HepG2 (cell line): ENCODE data around the gene ZNF581. TPM values are rescaled to one million over a fixed set of nuclear protein-coding genes. Genes with fewer than 3 reads are reported as not detected.

Experiments used
- ASH2L ChIP-seq: fragments of 300-600, 200-600 bp; sonication (generic); IDR thresholded peaks from 2 replicates; pipeline ENCODE4 v1.7.0; 2017; ENCODE audit warnings: low read depth, mild to moderate bottlenecking, moderate library complexity, mixed read lengths, low read length; ENCODE audit not compliant: insufficient read length
- GABPA ChIP-seq, 2 experiments: IDR thresholded peaks; 2 replicates each; pipeline ENCODE4 v1.6.1; 2011 to 2016; ENCODE audit warnings: low read depth in 2 of 2, low read length in 1 of 2, missing biosample characterization in 1 of 2, missing genetic modification characterization in 1 of 2
- GZF1 ChIP-seq: sonication (generic); formaldehyde crosslinking; IDR thresholded peaks from 2 replicates; pipeline ENCODE4 v1.5.1; 2020; ENCODE audit warnings: mild to moderate bottlenecking, missing genetic modification reagents
- SKI ChIP-seq: fragments of 450-650 bp; IDR thresholded peaks from one replicate; pipeline ENCODE4 v1.6.1; 2018; ENCODE audit warnings: mild to moderate bottlenecking; ENCODE audit not compliant: partially characterized antibody
- SOX5 ChIP-seq: IDR thresholded peaks from 2 replicates; pipeline ENCODE4 v1.6.1; 2016; ENCODE audit warnings: borderline replicate concordance
- ZBTB7B ChIP-seq: sonication (generic); formaldehyde crosslinking; IDR thresholded peaks from 2 replicates; pipeline ENCODE4 v1.4.0; 2020; ENCODE audit warnings: missing genetic modification reagents
- ZFP1 ChIP-seq: IDR thresholded peaks from 2 replicates; pipeline ENCODE4 v1.6.1; 2016
- ZFP82 ChIP-seq: sonication (generic); formaldehyde crosslinking; IDR thresholded peaks from 2 replicates; pipeline ENCODE4 v1.5.1; 2020; ENCODE audit warnings: mild to moderate bottlenecking, missing genetic modification reagents, borderline replicate concordance
- ZMAT3 ChIP-seq: sonication (generic); formaldehyde crosslinking; conservative IDR thresholded peaks from 2 replicates; pipeline ENCODE4 v1.7.0; 2021; ENCODE audit warnings: missing genetic modification reagents
- ZNF121 ChIP-seq: sonication (generic); formaldehyde crosslinking; IDR thresholded peaks from 2 replicates; pipeline ENCODE4 v1.5.0; 2020; ENCODE audit warnings: mild to moderate bottlenecking, missing genetic modification reagents
- ZNF225 ChIP-seq: sonication (generic); formaldehyde crosslinking; IDR thresholded peaks from 2 replicates; pipeline ENCODE4 v1.4.0; 2020; ENCODE audit warnings: mild to moderate bottlenecking, missing genetic modification reagents
- ZNF605 ChIP-seq: sonication (generic); formaldehyde crosslinking; IDR thresholded peaks from 2 replicates; pipeline ENCODE4 v1.8.0; 2022; ENCODE audit warnings: mild to moderate bottlenecking, missing genetic modification reagents
- ZNF740 ChIP-seq: sonication (generic); formaldehyde crosslinking; IDR thresholded peaks from 2 replicates; pipeline ENCODE4 v1.4.0; 2020; ENCODE audit warnings: missing genetic modification reagents
- polyA plus RNA-seq, 8 experiments: library from polyadenylated mRNA; depleted of rRNA in 3 of 8; stranded (reverse) in 7 of 8; unstranded in 1 of 8; fragments of >200 nt; fragmentation: Illumina TruSeq in 4 of 8; extraction: Trizol in 4 of 8; gene quantifications; 2 replicates each; pipeline versions ENCODE4 v1.2.1 to v1.2.3, GENCODE V29; 2011 to 2016; ENCODE audit warnings: low read depth in 4 of 8, missing spikeins in 1 of 8, mixed read lengths in 1 of 8; ENCODE audit not compliant: insufficient read depth in 1 of 8
- total RNA-seq, 5 experiments: library from RNA; depleted of rRNA; stranded (reverse); fragments of >200 nt; fragmentation: Illumina TruSeq; extraction: Trizol; gene quantifications; 2 replicates each; pipeline ENCODE4 v1.2.3, GENCODE V29; 2016; ENCODE audit warnings: low read depth in 1 of 5
- TF ChIP-seq, protein P1 (sequence below): sonication (generic); formaldehyde crosslinking; IDR thresholded peaks from 2 replicates; pipeline ENCODE4 v1.4.0; 2020; ENCODE audit warnings: missing genetic modification reagents
- TF ChIP-seq, protein P2 (sequence below): sonication (generic); formaldehyde crosslinking; IDR thresholded peaks from 2 replicates; pipeline ENCODE4 v1.8.0; 2022; ENCODE audit warnings: mild to moderate bottlenecking, missing genetic modification reagents, borderline replicate concordance
- TF ChIP-seq, protein P3 (sequence below): sonication (generic); formaldehyde crosslinking; IDR thresholded peaks from 2 replicates; pipeline ENCODE4 v1.4.0; 2020; ENCODE audit warnings: missing genetic modification reagents, low read depth, mild to moderate bottlenecking, borderline replicate concordance
- TF ChIP-seq, protein P4 (sequence below): sonication (generic); formaldehyde crosslinking; IDR thresholded peaks from 2 replicates; pipeline ENCODE4 v1.5.1; 2020; ENCODE audit warnings: mild to moderate bottlenecking, moderate library complexity, missing genetic modification reagents
- TF ChIP-seq, protein P5 (sequence below): sonication (generic); formaldehyde crosslinking; IDR thresholded peaks from 2 replicates; pipeline ENCODE4 v1.4.0; 2020; ENCODE audit warnings: mild to moderate bottlenecking, missing genetic modification reagents

ZNF581 gene
- total and polyA plus RNA-seq, 2 of the 13 experiments (the other 11 are each of a cell fraction or from before 2014, with no cell fraction given) = 19.6 to 49.5 TPM

- TF ChIP-seq ZBTB7B (0 out of 2 replicates have a peak, but pooled peaks have one; percentile 33), ZNF605 (CRISPR knock-in tag) (peak; percentile 34; the same call in 1 of the 2 replicates), ZFP1 (CRISPR knock-in tag) (no peak), ZNF740 (CRISPR knock-in tag) (0 out of 2 replicates have a peak, but pooled peaks have one; percentile 55), ZNF121 (CRISPR knock-in tag) (peak; percentile 37; the same call in 1 of the 2 replicates), ZFP82 (CRISPR knock-in tag) (peak; percentile 82; the same call in 1 of the 2 replicates), ZMAT3 (CRISPR knock-in tag) (0 out of 2 replicates have a peak, but pooled peaks have one; percentile 62), SKI (no peak), ASH2L (peak; percentile 36), SOX5 (peak; percentile 8; the same call in 1 of the 2 replicates), ZNF225 (no peak), GZF1 (CRISPR knock-in tag) (0 out of 2 replicates have a peak, but pooled peaks have one; percentile 20), GABPA (IDR thresholded peaks at IDR 0.05; ENCODE audit: low read depth, low read length) (peak; percentile 75), GABPA (CRISPR knock-in tag; IDR thresholded peaks at IDR 0.05; ENCODE audit: low read depth) (peak; percentile 58)
- TF ChIP-seq, protein P1, sequence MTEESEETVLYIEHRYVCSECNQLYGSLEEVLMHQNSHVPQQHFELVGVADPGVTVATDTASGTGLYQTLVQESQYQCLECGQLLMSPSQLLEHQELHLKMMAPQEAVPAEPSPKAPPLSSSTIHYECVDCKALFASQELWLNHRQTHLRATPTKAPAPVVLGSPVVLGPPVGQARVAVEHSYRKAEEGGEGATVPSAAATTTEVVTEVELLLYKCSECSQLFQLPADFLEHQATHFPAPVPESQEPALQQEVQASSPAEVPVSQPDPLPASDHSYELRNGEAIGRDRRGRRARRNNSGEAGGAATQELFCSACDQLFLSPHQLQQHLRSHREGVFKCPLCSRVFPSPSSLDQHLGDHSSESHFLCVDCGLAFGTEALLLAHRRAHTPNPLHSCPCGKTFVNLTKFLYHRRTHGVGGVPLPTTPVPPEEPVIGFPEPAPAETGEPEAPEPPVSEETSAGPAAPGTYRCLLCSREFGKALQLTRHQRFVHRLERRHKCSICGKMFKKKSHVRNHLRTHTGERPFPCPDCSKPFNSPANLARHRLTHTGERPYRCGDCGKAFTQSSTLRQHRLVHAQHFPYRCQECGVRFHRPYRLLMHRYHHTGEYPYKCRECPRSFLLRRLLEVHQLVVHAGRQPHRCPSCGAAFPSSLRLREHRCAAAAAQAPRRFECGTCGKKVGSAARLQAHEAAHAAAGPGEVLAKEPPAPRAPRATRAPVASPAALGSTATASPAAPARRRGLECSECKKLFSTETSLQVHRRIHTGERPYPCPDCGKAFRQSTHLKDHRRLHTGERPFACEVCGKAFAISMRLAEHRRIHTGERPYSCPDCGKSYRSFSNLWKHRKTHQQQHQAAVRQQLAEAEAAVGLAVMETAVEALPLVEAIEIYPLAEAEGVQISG (CRISPR knock-in tag) = peak; percentile 83
- TF ChIP-seq, protein P2, sequence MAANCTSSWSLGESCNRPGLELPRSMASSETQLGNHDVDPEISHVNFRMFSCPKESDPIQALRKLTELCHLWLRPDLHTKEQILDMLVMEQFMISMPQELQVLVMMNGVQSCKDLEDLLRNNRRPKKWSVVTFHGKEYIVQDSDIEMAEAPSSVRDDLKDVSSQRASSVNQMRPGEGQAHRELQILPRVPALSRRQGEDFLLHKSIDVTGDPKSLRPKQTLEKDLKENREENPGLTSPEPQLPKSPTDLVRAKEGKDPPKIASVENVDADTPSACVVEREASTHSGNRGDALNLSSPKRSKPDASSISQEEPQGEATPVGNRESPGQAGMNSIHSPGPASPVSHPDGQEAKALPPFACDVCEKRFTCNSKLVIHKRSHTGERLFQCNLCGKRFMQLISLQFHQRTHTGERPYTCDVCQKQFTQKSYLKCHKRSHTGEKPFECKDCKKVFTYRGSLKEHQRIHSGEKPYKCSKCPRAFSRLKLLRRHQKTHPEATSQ (CRISPR knock-in tag) = no peak; the same call in 1 of the 2 replicates
- TF ChIP-seq, protein P3, sequence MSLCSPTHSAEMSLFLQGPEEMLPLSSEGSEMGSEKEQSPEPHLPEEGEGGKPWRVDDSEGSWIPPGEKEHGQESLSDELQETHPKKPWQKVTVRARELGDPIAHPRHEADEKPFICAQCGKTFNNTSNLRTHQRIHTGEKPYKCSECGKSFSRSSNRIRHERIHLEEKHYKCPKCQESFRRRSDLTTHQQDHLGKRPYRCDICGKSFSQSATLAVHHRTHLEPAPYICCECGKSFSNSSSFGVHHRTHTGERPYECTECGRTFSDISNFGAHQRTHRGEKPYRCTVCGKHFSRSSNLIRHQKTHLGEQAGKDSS (CRISPR knock-in tag) = peak; percentile 25; the same call in 1 of the 2 replicates
- TF ChIP-seq, protein P4, sequence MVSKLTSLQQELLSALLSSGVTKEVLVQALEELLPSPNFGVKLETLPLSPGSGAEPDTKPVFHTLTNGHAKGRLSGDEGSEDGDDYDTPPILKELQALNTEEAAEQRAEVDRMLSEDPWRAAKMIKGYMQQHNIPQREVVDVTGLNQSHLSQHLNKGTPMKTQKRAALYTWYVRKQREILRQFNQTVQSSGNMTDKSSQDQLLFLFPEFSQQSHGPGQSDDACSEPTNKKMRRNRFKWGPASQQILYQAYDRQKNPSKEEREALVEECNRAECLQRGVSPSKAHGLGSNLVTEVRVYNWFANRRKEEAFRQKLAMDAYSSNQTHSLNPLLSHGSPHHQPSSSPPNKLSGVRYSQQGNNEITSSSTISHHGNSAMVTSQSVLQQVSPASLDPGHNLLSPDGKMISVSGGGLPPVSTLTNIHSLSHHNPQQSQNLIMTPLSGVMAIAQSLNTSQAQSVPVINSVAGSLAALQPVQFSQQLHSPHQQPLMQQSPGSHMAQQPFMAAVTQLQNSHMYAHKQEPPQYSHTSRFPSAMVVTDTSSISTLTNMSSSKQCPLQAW (CRISPR knock-in tag) = peak; percentile 35; the same call in 1 of the 2 replicates
- TF ChIP-seq, protein P5, sequence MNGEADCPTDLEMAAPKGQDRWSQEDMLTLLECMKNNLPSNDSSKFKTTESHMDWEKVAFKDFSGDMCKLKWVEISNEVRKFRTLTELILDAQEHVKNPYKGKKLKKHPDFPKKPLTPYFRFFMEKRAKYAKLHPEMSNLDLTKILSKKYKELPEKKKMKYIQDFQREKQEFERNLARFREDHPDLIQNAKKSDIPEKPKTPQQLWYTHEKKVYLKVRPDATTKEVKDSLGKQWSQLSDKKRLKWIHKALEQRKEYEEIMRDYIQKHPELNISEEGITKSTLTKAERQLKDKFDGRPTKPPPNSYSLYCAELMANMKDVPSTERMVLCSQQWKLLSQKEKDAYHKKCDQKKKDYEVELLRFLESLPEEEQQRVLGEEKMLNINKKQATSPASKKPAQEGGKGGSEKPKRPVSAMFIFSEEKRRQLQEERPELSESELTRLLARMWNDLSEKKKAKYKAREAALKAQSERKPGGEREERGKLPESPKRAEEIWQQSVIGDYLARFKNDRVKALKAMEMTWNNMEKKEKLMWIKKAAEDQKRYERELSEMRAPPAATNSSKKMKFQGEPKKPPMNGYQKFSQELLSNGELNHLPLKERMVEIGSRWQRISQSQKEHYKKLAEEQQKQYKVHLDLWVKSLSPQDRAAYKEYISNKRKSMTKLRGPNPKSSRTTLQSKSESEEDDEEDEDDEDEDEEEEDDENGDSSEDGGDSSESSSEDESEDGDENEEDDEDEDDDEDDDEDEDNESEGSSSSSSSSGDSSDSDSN = peak; percentile 87
Measured at GRCh38 chr19:55640577-55641425, 2.6 kb upstream of the ZNF581 start, which contains the start of gene ZNF580 (continued).
